Right hindlimb (tissue), 1 donor: Measurements from ENCODE around the gene CHN2.
"Not testable (repeated sequence)": the region's sequence is repeated elsewhere in the genome, so short reads cannot be mapped to it uniquely, and the experiment has no call there.

Experiments
- DNase-seq: peaks from one replicate; pipeline ENCODE4 v3.0.0-alpha.2; 2018

Gene CHN2

GRCh38 chr7:29511337-29511736, 316.8 kb downstream of the CHN2 start:
- no peak for DNase-seq

- DNase-seq: no peak
Measured at GRCh38 chr7:29511851-29512250, 317.3 kb downstream of the CHN2 start.

- no peak for DNase-seq
Measured at GRCh38 chr7:29516491-29516890, 321.9 kb downstream of the CHN2 start.

GRCh38 chr7:29518616-29519015, 324.0 kb downstream of the CHN2 start:
- DNase-seq: no peak

GRCh38 chr7:29523728-29524127, 329.2 kb downstream of the CHN2 start:
- DNase-seq: no peak

GRCh38 chr7:29527505-29528108, 333.0 kb downstream of the CHN2 start:
- no peak for DNase-seq

- DNase-seq: not testable (repeated sequence)
Measured at GRCh38 chr7:29528526-29528925, 334.0 kb downstream of the CHN2 start.
